Nephron (organoid): Measurements from ENCODE around the gene FPR3.

Experiments
- H3K27ac Mint-ChIP-seq, 3 experiments: 2 replicates each; pipeline ENCODE4 v1.8.0; 2020; ENCODE audit warnings: mixed read lengths in 3 of 3, mild to moderate bottlenecking in 2 of 3, moderate library complexity in 1 of 3
- H3K27me3 Mint-ChIP-seq: 2 replicates; pipeline ENCODE4 v1.8.0; 2021; ENCODE audit warnings: low read depth, mild to moderate bottlenecking, moderate library complexity, mixed read lengths
- H3K36me3 Mint-ChIP-seq: 2 replicates; pipeline ENCODE4 v1.8.0; 2020; ENCODE audit warnings: low read depth, mixed read lengths
- H3K4me1 Mint-ChIP-seq: 2 replicates; pipeline ENCODE4 v1.8.0; 2020; ENCODE audit warnings: mixed read lengths
- H3K4me3 Mint-ChIP-seq, 3 experiments: 2 replicates each; pipeline ENCODE4 v1.8.0; 2020; ENCODE audit warnings: mild to moderate bottlenecking in 3 of 3, mixed read lengths in 3 of 3, moderate library complexity in 2 of 3
- H3K9me3 Mint-ChIP-seq: 2 replicates; pipeline ENCODE4 v1.8.0; 2020; ENCODE audit warnings: mixed read lengths
- CTCF ChIP-seq, 3 experiments: fragments of 200-600 bp; sonication (generic); IDR thresholded peaks; one replicate each; pipeline ENCODE4 v1.5.0; 2021; ENCODE audit warnings: antibody characterized with exemption in 3 of 3; ENCODE audit not compliant: unreplicated experiment in 3 of 3

Gene FPR3

GRCh38 chr19:51822325-51822724 is 27.4 kb downstream of the FPR3 start:
- Mint-ChIP-seq H3K36me3 (no peaks in the 10 kb centered on the region), H3K4me3 (no peak overlapping the region), H3K27ac (no peak overlapping the region), H3K9me3 (peaks cover 38% of the 10 kb centered on the region), H3K27me3 (peaks cover 7% of the 10 kb centered on the region), H3K4me1 (no peaks in the 10 kb centered on the region)
- TF ChIP-seq CTCF (IDR thresholded peaks at IDR 0.05; ENCODE audit: unreplicated experiment in 3 of 3) = no peak

GRCh38 chr19:51822946-51823345 is 28.0 kb downstream of the FPR3 start:
- no peak overlapping the region for H3K4me3 Mint-ChIP-seq
- no peak for TF ChIP-seq CTCF (IDR thresholded peaks at IDR 0.05; ENCODE audit: unreplicated experiment in 3 of 3)

GRCh38 chr19:51824281-51825005 is 29.5 kb downstream of the FPR3 start:
- H3K4me3 Mint-ChIP-seq = no peak overlapping the region

More at GRCh38 chr19:51822946-51823345, 28.0 kb downstream of the FPR3 start:
- Mint-ChIP-seq H3K4me1 (no peaks in the 10 kb centered on the region), H3K9me3 (peaks cover 42% of the 10 kb centered on the region), H3K27me3 (peaks cover 7% of the 10 kb centered on the region), H3K36me3 (no peaks in the 10 kb centered on the region), H3K27ac (no peak overlapping the region)

GRCh38 chr19:51830274-51830673 is 35.3 kb downstream of the FPR3 start:
- TF ChIP-seq CTCF (IDR thresholded peaks at IDR 0.05; ENCODE audit: unreplicated experiment in 3 of 3) = no peak
- no peak overlapping the region for H3K27ac Mint-ChIP-seq
- H3K9me3 Mint-ChIP-seq = peaks cover 35% of the 10 kb centered on the region
- H3K4me3 Mint-ChIP-seq = no peak overlapping the region
- no peaks in the 10 kb centered on the region for H3K4me1 Mint-ChIP-seq
- no peaks in the 10 kb centered on the region for H3K36me3 Mint-ChIP-seq
- no peaks in the 10 kb centered on the region for H3K27me3 Mint-ChIP-seq

More at GRCh38 chr19:51824281-51825005, 29.5 kb downstream of the FPR3 start:
- no peaks in the 10 kb centered on the region for H3K36me3 Mint-ChIP-seq
- peaks cover 4% of the 10 kb centered on the region for H3K27me3 Mint-ChIP-seq
- H3K27ac Mint-ChIP-seq = no peak overlapping the region
- H3K9me3 Mint-ChIP-seq = peaks cover 49% of the 10 kb centered on the region
- H3K4me1 Mint-ChIP-seq = no peaks in the 10 kb centered on the region
- TF ChIP-seq CTCF (IDR thresholded peaks at IDR 0.05; ENCODE audit: unreplicated experiment in 3 of 3) = no peak

GRCh38 chr19:51837145-51837544 is 42.2 kb downstream of the FPR3 start:
- no peaks in the 10 kb centered on the region for H3K27me3 Mint-ChIP-seq
- H3K36me3 Mint-ChIP-seq = no peaks in the 10 kb centered on the region
- no peaks in the 10 kb centered on the region for H3K4me1 Mint-ChIP-seq
- no peak overlapping the region for H3K4me3 Mint-ChIP-seq
- no peak for TF ChIP-seq CTCF (IDR thresholded peaks at IDR 0.05; ENCODE audit: unreplicated experiment in 3 of 3)
- no peak overlapping the region for H3K27ac Mint-ChIP-seq
- peaks cover 24% of the 10 kb centered on the region for H3K9me3 Mint-ChIP-seq
